ENCODE results near the gene HS3ST3A1.

Gene HS3ST3A1

DNA sequence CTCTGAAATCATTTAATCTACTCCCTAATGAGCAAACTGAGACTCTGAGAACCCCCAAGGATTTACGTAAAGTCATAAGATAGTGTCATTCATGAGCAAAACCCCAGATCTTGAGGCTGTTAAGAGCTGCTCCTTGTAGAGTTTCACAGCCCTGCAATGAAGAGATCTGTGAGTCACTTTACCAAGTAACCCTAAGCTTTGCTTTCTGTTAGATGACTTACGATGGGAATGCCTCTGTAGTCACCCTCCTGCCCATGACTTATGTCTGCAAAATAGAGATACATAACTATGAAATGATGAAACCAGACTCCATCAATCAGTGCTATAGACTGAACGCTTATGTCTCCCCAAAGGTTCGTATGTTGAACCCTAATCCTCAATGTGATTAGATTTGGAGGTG lies 117.7 kb downstream of the HS3ST3A1 start:
- DNase-seq: no peak

DNA sequence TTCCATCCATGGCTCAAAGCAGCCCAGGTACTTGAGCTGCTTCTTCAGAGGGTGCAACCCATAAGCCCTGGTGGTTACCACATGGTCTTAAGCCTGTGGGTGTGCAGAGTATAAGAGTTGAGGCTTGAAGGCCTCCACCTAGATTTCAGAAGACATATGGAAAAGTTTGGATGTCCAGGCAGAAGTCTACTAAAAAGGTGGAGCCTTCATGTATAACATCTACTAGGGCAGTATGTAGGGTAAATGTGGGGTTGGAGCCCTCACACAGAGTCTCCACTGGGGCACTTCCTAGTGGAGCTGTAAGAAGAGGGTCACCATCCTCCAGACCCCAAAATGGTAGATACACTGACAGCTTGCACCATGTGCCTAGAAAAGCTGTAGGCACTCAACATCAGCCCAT lies 120.9 kb downstream of the HS3ST3A1 start:
- DNase-seq: no peak

DNA sequence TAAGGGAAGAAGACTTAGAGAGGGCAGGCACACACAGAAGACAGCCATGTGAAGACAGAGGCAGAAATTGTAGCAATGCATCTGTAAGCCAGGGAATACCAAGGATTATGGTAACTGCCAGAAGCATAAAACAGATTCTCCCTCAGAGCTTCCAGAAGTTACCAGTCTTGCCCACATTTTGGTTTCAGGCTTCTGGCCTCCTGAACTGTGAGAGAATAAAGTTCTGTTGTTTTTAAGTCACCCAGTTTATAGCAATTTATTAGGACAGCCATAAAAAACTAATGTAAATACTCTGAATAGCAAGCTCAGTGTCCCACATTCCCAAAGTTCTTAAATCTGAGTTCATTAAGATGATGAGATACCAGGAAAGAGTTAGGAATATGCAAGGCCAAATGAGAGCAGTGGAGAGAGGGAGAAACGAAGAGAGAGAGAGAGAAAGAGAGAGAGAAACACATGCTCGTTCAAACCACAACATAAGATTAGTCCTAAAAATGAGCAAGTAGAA lies 123.4 kb downstream of the HS3ST3A1 start:
- DNase-seq: no peak

DNA sequence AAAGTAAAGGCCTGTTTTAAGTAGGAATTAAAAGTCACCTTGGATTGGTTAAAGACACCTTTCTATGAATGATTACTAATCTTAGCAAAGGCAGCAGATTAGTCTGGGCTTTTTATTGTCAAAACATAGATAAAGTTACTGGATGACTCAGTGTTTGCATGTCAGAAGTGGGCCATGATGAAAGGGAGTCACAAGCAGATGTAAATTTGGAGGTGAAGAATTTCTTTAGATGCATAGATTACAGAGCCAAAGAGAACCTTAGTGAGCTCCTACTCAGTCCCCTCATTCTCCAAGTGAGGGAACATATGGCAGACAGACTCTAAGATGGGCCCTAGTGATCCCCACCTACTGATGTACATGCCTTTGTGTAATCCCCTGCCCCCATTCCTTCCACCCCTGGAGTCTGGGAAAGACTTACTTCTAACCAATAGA lies 124.5 kb downstream of the HS3ST3A1 start:
- no peak for DNase-seq

DNA sequence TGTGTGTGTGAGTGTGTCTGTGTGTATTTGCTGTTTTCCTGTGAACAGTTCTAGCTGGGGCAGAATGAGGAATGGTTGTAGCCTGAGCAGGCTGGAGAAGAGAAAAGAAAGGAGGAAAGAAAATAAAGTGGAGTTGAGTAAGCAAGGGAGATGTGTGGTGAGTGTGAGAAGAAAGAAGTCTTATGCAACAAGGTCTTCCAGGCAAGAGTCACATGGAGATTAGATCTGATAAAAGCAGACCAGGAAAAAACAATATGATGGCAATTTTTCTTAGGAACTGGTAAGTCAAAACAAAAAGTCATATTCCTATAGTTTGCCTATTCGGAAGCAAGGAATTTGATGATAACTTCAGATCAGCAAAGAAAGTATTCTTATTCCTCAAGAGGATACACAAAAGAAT lies 125.0 kb downstream of the HS3ST3A1 start:
- no peak for DNase-seq

DNA sequence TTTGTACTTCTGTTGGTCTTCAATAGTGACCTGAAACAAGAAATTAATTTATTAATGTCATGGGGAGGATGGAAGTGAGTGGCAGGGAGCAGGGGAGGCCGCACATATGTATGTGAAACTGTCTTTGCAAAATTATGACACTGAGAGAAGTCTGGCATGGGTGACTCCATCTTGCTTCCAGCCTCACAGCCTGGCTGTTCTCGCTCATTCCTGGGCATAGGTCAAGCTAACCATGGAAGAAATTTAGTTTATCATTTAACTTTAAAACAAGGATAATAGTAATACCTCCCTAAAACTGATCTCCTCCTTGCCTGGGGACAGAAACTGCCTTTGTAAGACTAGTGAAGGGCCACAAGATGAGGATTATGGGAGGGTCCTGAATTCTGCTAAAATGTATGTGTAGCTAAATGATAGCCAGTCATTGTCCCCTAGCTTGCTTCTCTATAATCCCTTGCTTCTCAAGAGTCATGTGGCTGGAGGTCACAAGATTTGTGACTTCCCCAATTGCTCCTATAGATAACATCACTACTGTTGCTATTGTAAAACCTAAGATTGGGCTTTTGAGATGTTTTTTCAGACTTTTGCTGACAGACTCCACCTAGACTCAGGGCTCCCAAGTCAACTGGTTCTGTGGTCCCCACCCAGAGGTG lies 126.0 kb downstream of the HS3ST3A1 start:
- DNase-seq: no peak

DNA sequence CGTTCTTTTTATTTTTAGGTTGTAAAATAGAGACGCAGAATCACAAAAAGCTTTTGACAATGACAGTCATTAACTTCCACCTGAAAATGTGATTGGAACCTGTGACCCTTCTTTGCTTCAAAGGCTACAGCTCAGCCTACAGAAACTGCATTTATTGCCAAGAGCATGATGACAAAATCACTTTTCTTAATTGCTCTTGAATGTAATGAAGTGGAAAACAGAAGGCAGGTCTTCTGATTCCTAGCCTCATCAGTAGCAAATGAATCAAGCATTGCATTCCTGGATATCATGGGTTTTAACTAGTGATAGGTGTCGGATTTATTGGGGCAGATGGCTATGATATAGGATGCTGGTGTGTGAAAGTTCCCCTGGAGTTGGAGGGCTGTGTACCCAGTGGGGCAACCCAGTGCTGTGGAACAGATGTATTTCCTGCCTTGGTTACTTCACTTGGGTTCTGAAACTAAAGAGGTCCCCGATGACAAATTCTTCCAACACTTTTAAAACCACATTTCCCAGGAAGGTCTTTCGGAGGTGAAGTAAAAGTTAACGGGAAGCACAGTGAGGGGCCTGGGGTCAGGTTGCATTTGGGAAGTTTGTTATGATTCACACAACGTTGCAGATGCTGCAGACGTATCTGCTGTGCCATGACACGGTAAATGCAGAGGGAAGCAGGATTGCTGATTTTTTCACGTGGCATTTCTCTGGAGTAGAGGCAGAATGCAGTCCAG lies 127.5 kb downstream of the HS3ST3A1 start:
- no peak for DNase-seq

DNA sequence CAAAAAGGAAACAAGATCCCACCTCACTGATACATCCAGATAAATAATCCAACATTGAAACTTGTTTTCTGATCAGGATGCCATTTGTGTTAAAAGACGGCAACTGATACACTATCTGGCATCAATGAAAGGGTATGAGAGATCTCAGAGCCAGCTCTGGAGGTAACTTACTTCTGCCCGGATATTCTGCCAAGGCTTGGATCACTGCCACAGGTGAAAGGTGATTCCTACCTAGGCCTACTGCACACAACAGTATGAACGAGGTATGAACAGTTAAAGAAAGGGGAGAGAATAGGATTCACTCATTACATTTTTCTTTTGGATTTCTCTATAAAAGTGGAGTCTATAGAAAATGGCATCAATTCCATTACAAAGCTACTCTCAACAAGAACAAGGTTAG lies 136.1 kb downstream of the HS3ST3A1 start:
- DNase-seq: no peak

DNA sequence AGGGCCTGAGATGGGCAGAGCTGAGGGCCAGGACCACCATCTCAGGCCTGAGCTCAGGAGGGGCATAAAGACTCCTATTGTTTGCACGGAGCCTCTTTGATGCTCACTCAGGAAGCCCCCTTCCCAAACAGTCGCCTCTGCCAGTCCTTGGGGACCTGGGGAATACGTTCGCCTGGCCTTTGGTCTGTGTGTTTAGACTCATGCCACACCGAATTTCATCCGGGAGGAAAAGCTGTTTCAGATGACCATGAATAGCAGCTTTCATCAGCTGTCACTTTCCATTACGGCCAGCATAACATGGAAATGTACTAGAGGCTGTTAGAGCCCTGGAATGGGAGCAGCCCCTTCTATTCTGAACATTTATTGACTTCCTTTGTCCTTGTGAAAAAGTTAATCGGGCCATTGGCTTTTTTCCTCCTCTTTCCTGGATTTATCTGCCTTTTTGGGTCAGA lies 139.0 kb downstream of the HS3ST3A1 start:
- no peak for DNase-seq

DNA sequence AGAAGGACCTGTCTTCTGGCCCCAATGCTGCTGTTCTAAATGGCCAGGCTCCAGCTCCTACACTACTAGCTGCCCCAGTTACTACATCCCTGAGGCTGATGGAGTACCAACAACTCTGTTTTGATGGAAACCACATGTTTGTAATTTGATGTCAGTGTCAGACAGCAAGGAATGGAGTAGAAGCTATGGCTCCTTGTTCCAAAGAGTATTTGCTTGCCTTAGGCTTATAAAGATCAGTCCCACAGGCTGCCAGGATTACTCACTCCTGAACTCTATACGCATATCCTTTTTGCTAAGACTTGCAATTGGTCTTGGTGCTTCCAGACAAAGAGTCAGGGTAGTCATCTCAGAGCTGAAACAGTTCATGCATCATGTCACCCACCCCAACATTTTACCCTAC lies 139.6 kb downstream of the HS3ST3A1 start:
- no peak for DNase-seq

DNA sequence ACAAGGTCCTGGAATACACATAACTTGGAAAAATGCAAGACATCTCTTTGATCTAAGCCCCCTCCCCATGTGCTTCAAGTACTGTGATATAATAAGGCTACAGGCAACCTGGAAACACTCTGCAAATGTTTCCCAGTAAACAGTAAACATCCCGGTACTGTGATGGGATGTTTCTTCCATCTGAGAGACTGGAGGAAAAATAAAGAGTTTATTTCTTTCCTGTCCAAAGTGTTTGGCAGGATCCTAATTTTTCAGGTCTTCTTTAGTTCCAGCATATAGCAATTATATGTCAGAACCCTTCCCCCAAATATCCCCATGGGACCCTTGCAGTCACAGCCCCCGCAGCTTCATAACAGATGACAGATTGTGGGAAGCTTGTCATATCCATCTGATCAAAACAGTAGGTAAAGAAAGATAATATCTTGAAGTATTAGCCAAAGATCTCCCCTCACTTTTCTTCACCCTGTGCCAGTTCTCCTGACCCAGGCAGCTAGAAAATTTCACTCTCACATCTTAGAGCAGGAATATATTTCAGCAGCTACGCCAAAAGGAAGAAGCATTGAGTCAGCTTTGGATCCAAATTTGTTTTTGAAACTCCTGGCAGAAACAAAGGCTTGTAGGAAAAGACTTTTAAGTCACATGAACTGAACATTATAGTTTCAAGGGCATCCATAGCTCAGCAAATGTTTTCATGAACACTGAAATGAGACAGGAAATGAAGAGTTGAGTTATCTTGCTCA lies 141.3 kb downstream of the HS3ST3A1 start:
- DNase-seq: no peak

DNA sequence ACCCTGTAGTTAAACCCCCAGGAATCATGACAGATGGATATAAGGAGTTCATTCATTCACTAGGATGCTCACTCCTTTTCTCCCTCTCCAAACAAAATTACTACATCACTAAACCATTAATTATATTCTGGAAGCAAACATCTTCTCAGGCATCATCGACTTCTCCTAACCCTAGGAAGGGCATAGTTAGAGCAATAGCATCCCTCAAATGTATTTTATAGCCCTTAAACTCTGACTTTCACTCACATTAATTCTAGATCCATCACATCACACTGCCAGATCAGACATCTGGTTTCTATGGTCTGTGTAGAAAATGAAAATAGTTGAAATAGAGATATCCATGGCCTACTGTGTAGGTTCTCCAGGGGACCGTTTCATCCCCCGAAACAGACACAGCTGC lies 143.9 kb downstream of the HS3ST3A1 start:
- DNase-seq: no peak

All from activated effector memory CD4-positive, alpha-beta T cell treated with Interleukin-2 at 50 U/mL for 16 hours (primary cell).